Frontal cortex (tissue), 4 donors: ENCODE measurements around the gene PDE4D. TPM values are rescaled to one million over a fixed set of nuclear protein-coding genes. Genes with fewer than 3 reads are reported as not detected.
A peak's percentile ranks its signal among the peaks of the same experiment; 100 is the strongest.
"Not testable (repeated sequence)": the region's sequence is repeated elsewhere in the genome, so short reads cannot be mapped to it uniquely, and the experiment has no call there.

ENCODE experiments used
- DNase-seq, 2 donors: peaks; one replicate each; pipeline ENCODE4 v3.0.0; 2012; ENCODE audit warnings: low spot score in 2 of 2
- FAIRE-seq: peaks from 2 replicates; lab custom pipeline; 2012; peaks lifted over from hg19 to GRCh38; lab: Jason Lieb, UNC
- total RNA-seq: library from RNA; depleted of rRNA; stranded (reverse); fragments of >200 nt; gene quantifications from one replicate; pipeline ENCODE4 v1.2.3, GENCODE V29; 2014
- donor health status: control.
- donor health status: control.
- donor health status: control.

Gene PDE4D
- total RNA-seq, 1 donor from 2014 or later, result 210 TPM

GRCh38 chr5:59463618-59464166 lies 429.8 kb downstream of the PDE4D start:
- DNase-seq, FAIRE-seq: not testable (repeated sequence)

GRCh38 chr5:59462956-59463355 lies 430.6 kb downstream of the PDE4D start:
- FAIRE-seq (no peak), DNase-seq (no peak)

GRCh38 chr5:59460368-59461153 lies 433.0 kb downstream of the PDE4D start:
- DNase-seq (no peak), FAIRE-seq (no peak)

- DNase-seq, result no peak
- no peak for FAIRE-seq
Observed at GRCh38 chr5:59458966-59459729, 434.4 kb downstream of the PDE4D start.

GRCh38 chr5:59458321-59458720 lies 435.2 kb downstream of the PDE4D start:
- DNase-seq, result no peak
- FAIRE-seq, result no peak

- DNase-seq (no peak), FAIRE-seq (no peak)
Observed at GRCh38 chr5:59449905-59450644, 443.5 kb downstream of the PDE4D start.

- FAIRE-seq (no peak), DNase-seq (no peak)
Observed at GRCh38 chr5:59446356-59446755, 447.2 kb downstream of the PDE4D start.

GRCh38 chr5:59445741-59446140 lies 447.8 kb downstream of the PDE4D start:
- FAIRE-seq, result no peak
- no peak for DNase-seq

GRCh38 chr5:59439303-59439702 lies 454.2 kb downstream of the PDE4D start:
- no peak for DNase-seq
- no peak for FAIRE-seq

- DNase-seq (no peak), FAIRE-seq (no peak)
Observed at GRCh38 chr5:59437176-59437575, 456.4 kb downstream of the PDE4D start.

GRCh38 chr5:59436364-59437148 lies 457.0 kb downstream of the PDE4D start:
- no peak for DNase-seq
- no peak for FAIRE-seq

GRCh38 chr5:59433174-59433573 lies 460.4 kb downstream of the PDE4D start:
- DNase-seq (no peak), FAIRE-seq (no peak)

- no peak for DNase-seq
- FAIRE-seq, result no peak
Observed at GRCh38 chr5:59430066-59430685, 463.4 kb downstream of the PDE4D start.

GRCh38 chr5:59428391-59428790 lies 465.1 kb downstream of the PDE4D start:
- FAIRE-seq, result peak; percentile 10
- no peak for DNase-seq

- DNase-seq (no peak), FAIRE-seq (no peak)
Observed at GRCh38 chr5:59424515-59424914, 469.0 kb downstream of the PDE4D start.

- FAIRE-seq (no peak), DNase-seq (no peak)
Observed at GRCh38 chr5:59423021-59423420, 470.5 kb downstream of the PDE4D start.

- no peak for DNase-seq
- FAIRE-seq, result no peak
Observed at GRCh38 chr5:59421986-59422941, 471.3 kb downstream of the PDE4D start.

GRCh38 chr5:59420596-59420995 lies 472.9 kb downstream of the PDE4D start:
- no peak for FAIRE-seq

More at GRCh38 chr5:59420596-59420995, 472.9 kb downstream of the PDE4D start:
- DNase-seq, result no peak
